ENCODE results near the gene MAPK11.
A peak's percentile ranks its signal among the peaks of the same experiment; 100 is the strongest.

Gene MAPK11

DNA sequence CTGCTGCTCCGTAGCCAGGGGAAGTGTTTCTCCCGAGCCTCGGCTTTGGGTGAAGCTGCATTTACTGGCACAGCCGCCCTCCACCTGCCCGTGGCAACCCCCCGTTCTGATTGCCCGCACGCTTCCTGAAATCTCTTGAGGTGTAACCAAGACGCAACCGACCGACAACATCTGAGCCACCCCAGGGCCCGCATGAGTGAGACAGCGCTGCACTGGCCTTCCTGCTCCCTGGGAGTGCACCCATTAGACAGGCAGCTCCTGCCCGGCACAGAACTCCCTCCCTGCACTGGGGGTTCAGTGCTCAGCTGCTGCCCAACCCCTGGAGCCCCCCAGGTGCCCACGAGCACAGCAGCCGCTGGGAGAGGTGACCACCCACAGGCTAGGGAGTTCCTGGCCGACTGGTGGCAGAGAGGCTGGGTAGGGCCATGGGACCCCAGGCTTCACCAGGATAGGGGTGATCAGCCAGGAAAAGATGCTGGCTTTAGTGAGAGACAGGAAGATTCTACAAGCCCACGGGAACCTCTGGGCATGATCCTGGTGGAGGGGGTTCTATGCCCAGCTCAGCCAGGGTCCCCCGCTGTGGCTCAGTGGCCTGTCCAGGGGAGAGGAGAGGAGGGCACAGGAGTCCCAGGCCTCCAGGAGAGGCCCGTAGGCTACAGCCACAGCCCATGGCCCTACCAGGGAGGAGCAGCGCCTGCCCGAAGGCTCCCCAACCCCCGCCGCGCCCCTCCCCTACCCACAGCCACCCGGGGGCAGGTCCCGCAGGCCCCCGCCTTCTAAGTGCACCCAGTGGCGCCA is 22.7 kb upstream of the MAPK11 start:
- Histone ChIP-seq H3K9me3 (ENCODE audit: control insufficient read depth, low read length) (no peaks in the 10 kb centered on the region), H3K4me1 (ENCODE audit: control insufficient read depth, insufficient read depth, low read length, poor library complexity, severe bottlenecking) (peaks cover 20% of the 10 kb centered on the region), H3K36me3 (ENCODE audit: control insufficient read depth, insufficient read depth, low read length) (peaks cover 54% of the 10 kb centered on the region), H3K27ac (ENCODE audit: low read depth, low read length, severe bottlenecking) (peak overlapping the region; percentile 96), H3K4me3 (ENCODE audit: extremely low read depth, insufficient read depth, low read length, poor library complexity, severe bottlenecking) (peak overlapping the region; percentile 2)
- 73 to 85% methylated on average over 19 to 24 of the region's 29 CpGs for WGBS, 2 experiments (ENCODE audit: insufficient coverage in 2 of 2)

DNA sequence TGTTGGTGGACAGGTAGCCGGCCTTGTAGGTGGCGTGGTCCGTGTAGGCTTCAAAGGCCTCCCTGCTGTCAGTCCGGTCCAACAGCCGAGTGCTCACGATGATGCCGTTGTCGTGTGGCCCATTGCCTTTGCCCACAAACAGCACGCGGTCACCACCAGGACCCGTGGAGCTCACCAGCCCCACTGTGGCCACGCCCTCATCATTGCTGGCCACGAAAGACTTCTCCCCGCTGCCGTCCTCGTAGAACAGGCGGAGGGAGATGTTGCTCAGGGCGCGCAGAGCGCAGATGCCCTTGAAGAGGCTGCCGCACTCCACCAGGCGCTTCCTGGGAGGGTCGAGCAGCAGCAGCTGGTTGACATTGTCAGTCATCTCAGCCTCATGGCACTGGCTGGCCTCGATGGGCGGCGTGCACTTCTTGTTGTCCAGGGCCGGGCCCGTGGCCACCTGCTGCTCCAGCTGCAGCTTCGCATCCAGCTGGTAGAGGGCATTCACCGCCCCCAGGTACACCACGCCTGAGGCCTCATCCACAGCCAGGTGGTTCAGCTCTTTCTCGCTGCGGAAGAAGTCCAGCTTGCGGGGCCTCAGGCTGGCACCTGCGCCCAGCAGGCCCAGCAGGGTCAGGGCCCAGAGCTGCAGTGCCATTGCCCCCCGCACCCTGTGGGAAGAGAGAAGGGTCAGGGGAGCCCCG is 19.9 kb upstream of the MAPK11 start:
- H3K4me3 ChIP-seq (ENCODE audit: extremely low read depth, insufficient read depth, low read length, poor library complexity, severe bottlenecking) = no peak overlapping the region
- H3K27ac ChIP-seq (ENCODE audit: low read depth, low read length, severe bottlenecking) = no peak overlapping the region
- H3K36me3 ChIP-seq (ENCODE audit: control insufficient read depth, insufficient read depth, low read length) = peaks cover 72% of the 10 kb centered on the region
- H3K9me3 ChIP-seq (ENCODE audit: control insufficient read depth, low read length) = no peaks in the 10 kb centered on the region
- H3K4me1 ChIP-seq (ENCODE audit: control insufficient read depth, insufficient read depth, low read length, poor library complexity, severe bottlenecking) = peaks cover 20% of the 10 kb centered on the region
- WGBS, 2 experiments (ENCODE audit: insufficient coverage in 2 of 2) = 97 to 98% methylated on average over 36 to 37 of the region's 37 CpGs

DNA sequence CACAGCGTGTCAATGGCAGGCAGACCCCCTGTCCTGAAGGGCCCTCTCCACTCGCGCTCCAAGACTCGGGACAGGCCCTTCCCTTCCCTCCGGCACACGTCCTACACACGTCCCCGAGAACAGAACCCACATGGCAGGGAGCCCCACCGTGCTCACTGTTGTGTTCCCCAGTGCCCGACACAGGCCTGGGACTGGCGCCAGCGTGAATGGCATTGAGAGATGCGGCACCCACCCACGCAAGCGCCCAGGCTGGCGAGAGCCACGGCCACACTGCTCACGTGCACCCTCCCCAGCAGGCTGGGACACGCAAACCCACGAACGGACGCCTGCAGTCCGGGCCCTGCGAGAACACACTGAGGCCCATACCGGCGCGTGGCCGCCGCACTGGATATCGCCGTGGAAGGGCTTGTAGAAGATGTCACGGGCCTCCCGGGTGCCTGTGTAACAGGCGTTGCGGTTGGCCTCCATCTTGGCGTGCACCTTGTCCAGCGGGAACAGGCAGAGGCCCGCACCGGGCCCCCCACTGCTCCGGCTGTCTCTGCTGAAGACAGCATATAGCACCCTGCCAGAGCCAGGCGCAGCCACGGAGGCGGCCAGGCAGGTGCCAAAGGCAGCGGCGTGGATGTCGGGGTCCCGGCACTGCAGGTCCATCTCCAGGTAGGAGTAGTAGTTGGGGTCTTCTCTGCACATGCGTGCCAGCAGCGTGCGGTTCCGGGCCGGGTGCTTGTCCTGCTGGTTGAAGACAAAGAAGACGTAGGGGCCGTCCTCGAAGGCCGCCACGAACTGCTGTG is 19.2 kb upstream of the MAPK11 start:
- Histone ChIP-seq H3K4me1 (ENCODE audit: control insufficient read depth, insufficient read depth, low read length, poor library complexity, severe bottlenecking) (peaks cover 18% of the 10 kb centered on the region), H3K9me3 (ENCODE audit: control insufficient read depth, low read length) (no peaks in the 10 kb centered on the region), H3K27ac (ENCODE audit: low read depth, low read length, severe bottlenecking) (no peak overlapping the region), H3K36me3 (ENCODE audit: control insufficient read depth, insufficient read depth, low read length) (peaks cover 76% of the 10 kb centered on the region), H3K4me3 (ENCODE audit: extremely low read depth, insufficient read depth, low read length, poor library complexity, severe bottlenecking) (no peak overlapping the region)
- 97 to 98% methylated on average over 54 to 57 of the region's 57 CpGs for WGBS, 2 experiments (ENCODE audit: insufficient coverage in 2 of 2)

GRCh38 chr22:50287731-50288130 is 17.6 kb upstream of the MAPK11 start:
- 95 to 97% methylated on average over 31 of the region's 31 CpGs for WGBS, 2 experiments (ENCODE audit: insufficient coverage in 2 of 2)
- Histone ChIP-seq H3K9me3 (ENCODE audit: control insufficient read depth, low read length) (no peaks in the 10 kb centered on the region), H3K4me1 (ENCODE audit: control insufficient read depth, insufficient read depth, low read length, poor library complexity, severe bottlenecking) (peaks cover 7% of the 10 kb centered on the region), H3K27ac (ENCODE audit: low read depth, low read length, severe bottlenecking) (no peak overlapping the region), H3K4me3 (ENCODE audit: extremely low read depth, insufficient read depth, low read length, poor library complexity, severe bottlenecking) (no peak overlapping the region), H3K36me3 (ENCODE audit: control insufficient read depth, insufficient read depth, low read length) (peaks cover 87% of the 10 kb centered on the region)

DNA sequence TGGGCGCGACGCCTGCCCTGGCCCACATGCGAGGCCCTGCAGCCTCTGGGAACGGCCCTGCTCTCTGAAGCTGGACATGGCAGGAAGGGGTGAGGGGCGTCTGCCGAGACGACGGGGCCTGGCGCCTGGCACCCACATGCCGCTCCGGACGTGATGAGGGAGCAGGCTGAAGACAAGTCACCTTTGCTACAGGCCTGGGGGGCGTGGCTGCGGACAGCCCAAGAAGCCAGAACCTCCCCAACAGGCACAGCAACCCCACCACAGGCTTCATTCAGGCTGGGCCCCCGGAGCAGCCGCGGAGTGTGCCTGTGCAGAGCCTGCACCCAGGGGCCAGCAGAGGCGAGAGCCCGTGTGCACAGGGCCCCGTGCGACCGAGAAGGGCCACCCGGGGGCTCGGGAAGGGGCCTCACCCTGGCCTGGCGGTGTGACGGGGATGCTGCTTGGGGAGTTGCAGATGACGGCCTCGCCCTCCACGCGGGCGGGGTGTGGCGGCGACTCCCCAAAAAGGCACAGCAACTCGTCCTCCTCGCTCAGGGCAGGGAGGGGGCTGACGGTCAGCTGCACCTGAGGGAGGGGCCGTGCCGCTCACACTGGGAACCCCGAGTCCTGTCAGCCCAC is 16.6 kb upstream of the MAPK11 start:
- Histone ChIP-seq H3K9me3 (ENCODE audit: control insufficient read depth, low read length) (no peaks in the 10 kb centered on the region), H3K36me3 (ENCODE audit: control insufficient read depth, insufficient read depth, low read length) (peaks cover 89% of the 10 kb centered on the region), H3K4me3 (ENCODE audit: extremely low read depth, insufficient read depth, low read length, poor library complexity, severe bottlenecking) (no peak overlapping the region), H3K4me1 (ENCODE audit: control insufficient read depth, insufficient read depth, low read length, poor library complexity, severe bottlenecking) (peaks cover 8% of the 10 kb centered on the region), H3K27ac (ENCODE audit: low read depth, low read length, severe bottlenecking) (no peak overlapping the region)
- WGBS, 2 experiments (ENCODE audit: insufficient coverage in 2 of 2) = 96 to 97% methylated on average over 34 to 36 of the region's 40 CpGs

- Histone ChIP-seq H3K27ac (ENCODE audit: low read depth, low read length, severe bottlenecking) (no peak overlapping the region), H3K4me3 (ENCODE audit: extremely low read depth, insufficient read depth, low read length, poor library complexity, severe bottlenecking) (no peak overlapping the region), H3K36me3 (ENCODE audit: control insufficient read depth, insufficient read depth, low read length) (peaks cover 89% of the 10 kb centered on the region), H3K9me3 (ENCODE audit: control insufficient read depth, low read length) (no peaks in the 10 kb centered on the region), H3K4me1 (ENCODE audit: control insufficient read depth, insufficient read depth, low read length, poor library complexity, severe bottlenecking) (peaks cover 8% of the 10 kb centered on the region)
- WGBS, 2 experiments (ENCODE audit: insufficient coverage in 2 of 2) = 96 to 97% methylated on average over 18 to 21 of the region's 21 CpGs
Measured at GRCh38 chr22:50286275-50286674, 16.1 kb upstream of the MAPK11 start.

GRCh38 chr22:50285568-50286229 is 15.5 kb upstream of the MAPK11 start:
- peaks cover 8% of the 10 kb centered on the region for H3K4me1 ChIP-seq (ENCODE audit: control insufficient read depth, insufficient read depth, low read length, poor library complexity, severe bottlenecking)
- WGBS, 2 experiments (ENCODE audit: insufficient coverage in 2 of 2) = 96 to 98% methylated on average over 23 to 26 of the region's 34 CpGs
- no peaks in the 10 kb centered on the region for H3K9me3 ChIP-seq (ENCODE audit: control insufficient read depth, low read length)
- H3K36me3 ChIP-seq (ENCODE audit: control insufficient read depth, insufficient read depth, low read length) = peaks cover 89% of the 10 kb centered on the region
- H3K27ac ChIP-seq (ENCODE audit: low read depth, low read length, severe bottlenecking) = no peak overlapping the region
- H3K4me3 ChIP-seq (ENCODE audit: extremely low read depth, insufficient read depth, low read length, poor library complexity, severe bottlenecking) = no peak overlapping the region

DNA sequence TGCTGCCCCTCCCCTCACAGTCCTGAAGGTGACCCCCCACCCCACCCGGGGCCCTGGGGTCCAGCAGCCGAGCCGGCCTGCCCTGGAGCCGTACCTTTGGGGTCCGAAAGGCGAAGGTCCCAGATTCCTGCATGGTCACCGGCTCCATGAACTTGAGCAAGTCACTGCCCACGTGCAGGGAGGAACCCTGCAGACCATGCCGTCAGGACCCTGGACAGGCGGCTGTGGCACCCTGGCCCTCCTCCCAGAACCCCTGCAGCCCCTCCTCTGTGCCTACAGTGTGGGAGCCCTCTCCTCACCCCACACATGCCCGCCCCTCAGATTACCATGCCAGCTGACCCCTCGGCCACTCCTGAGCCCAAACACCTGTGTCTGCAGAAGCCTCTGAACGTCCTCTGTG is 14.3 kb upstream of the MAPK11 start:
- H3K27ac ChIP-seq (ENCODE audit: low read depth, low read length, severe bottlenecking) = no peak overlapping the region
- 95 to 96% methylated on average over 12 of the region's 13 CpGs for WGBS, 2 experiments (ENCODE audit: insufficient coverage in 2 of 2)
- no peaks in the 10 kb centered on the region for H3K9me3 ChIP-seq (ENCODE audit: control insufficient read depth, low read length)
- peaks cover 8% of the 10 kb centered on the region for H3K4me1 ChIP-seq (ENCODE audit: control insufficient read depth, insufficient read depth, low read length, poor library complexity, severe bottlenecking)
- no peak overlapping the region for H3K4me3 ChIP-seq (ENCODE audit: extremely low read depth, insufficient read depth, low read length, poor library complexity, severe bottlenecking)
- peaks cover 87% of the 10 kb centered on the region for H3K36me3 ChIP-seq (ENCODE audit: control insufficient read depth, insufficient read depth, low read length)

DNA sequence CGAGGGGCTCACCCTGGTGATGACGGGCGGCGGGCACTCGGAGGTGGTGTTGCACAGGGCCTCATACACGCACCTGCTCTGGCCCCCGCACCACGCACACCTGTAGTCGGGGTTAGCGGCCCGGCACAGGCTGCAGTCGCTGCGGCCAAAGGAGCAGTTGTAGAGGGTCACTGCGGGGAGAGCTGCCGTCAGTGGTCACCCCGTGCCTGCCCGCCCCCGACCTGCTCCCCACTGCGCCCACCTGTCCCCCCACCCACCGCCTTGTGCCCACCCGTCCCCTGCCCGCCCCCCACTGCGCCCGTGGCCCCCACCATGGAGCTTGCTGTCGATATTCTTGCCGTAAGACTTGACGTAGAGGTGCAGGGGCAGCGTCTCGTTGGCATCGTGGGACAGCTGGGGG is 13.6 kb upstream of the MAPK11 start:
- H3K36me3 ChIP-seq (ENCODE audit: control insufficient read depth, insufficient read depth, low read length) = peaks cover 87% of the 10 kb centered on the region

More for the DNA sequence above, 13.6 kb upstream of the MAPK11 start:
- Histone ChIP-seq H3K4me1 (ENCODE audit: control insufficient read depth, insufficient read depth, low read length, poor library complexity, severe bottlenecking) (peaks cover 8% of the 10 kb centered on the region), H3K4me3 (ENCODE audit: extremely low read depth, insufficient read depth, low read length, poor library complexity, severe bottlenecking) (no peak overlapping the region), H3K27ac (ENCODE audit: low read depth, low read length, severe bottlenecking) (no peak overlapping the region), H3K9me3 (ENCODE audit: control insufficient read depth, low read length) (no peaks in the 10 kb centered on the region)
- 96% methylated on average over 18 to 19 of the region's 30 CpGs for WGBS, 2 experiments (ENCODE audit: insufficient coverage in 2 of 2)
